HUES6 (cell line): ENCODE measurements around the gene MVB12B.

Experiments used
- H3K27ac ChIP-seq: 2 replicates; pipeline ENCODE4 v1.7.0; 2013; ENCODE audit warnings: low read depth, mild to moderate bottlenecking, low read length, inconsistent platforms
- H3K27me3 ChIP-seq: 2 replicates; pipeline ENCODE4 v1.6.1; 2013; ENCODE audit warnings: low read length; ENCODE audit not compliant: control insufficient read depth, insufficient read depth
- H3K36me3 ChIP-seq: 2 replicates; pipeline ENCODE4 v1.6.1; 2013; ENCODE audit warnings: low read length; ENCODE audit not compliant: control insufficient read depth, insufficient read depth
- H3K4me1 ChIP-seq: 2 replicates; pipeline ENCODE4 v1.6.1; 2013; ENCODE audit warnings: low read length; ENCODE audit not compliant: control insufficient read depth, insufficient read depth
- H3K4me3 ChIP-seq: 2 replicates; pipeline ENCODE4 v1.5.1; 2013; ENCODE audit warnings: low read depth, low read length
- H3K9ac ChIP-seq: one replicate; pipeline ENCODE4 v1.6.1; 2013; ENCODE audit warnings: mild to moderate bottlenecking, low read length
- H3K9me3 ChIP-seq: 2 replicates; pipeline ENCODE4 v1.6.1; 2013; ENCODE audit warnings: low read depth, low read length; ENCODE audit not compliant: control insufficient read depth, insufficient read depth

MVB12B gene

GRCh38 chr9:126334721-126335621 lies 8.3 kb downstream of the MVB12B start:
- Histone ChIP-seq H3K9me3 (no peaks in the 10 kb centered on the region), H3K9ac (no peak overlapping the region), H3K36me3 (no peaks in the 10 kb centered on the region), H3K27ac (no peak overlapping the region), H3K27me3 (no peaks in the 10 kb centered on the region), H3K4me1 (peaks cover 15% of the 10 kb centered on the region; the same call in 1 of the 2 replicates), H3K4me3 (no peak overlapping the region)

GRCh38 chr9:126335837-126336735 lies 9.5 kb downstream of the MVB12B start:
- Histone ChIP-seq H3K4me3 (no peak overlapping the region), H3K9ac (no peak overlapping the region), H3K27me3 (no peaks in the 10 kb centered on the region), H3K36me3 (no peaks in the 10 kb centered on the region), H3K4me1 (peaks cover 16% of the 10 kb centered on the region), H3K27ac (no peak overlapping the region), H3K9me3 (no peaks in the 10 kb centered on the region)

GRCh38 chr9:126336736-126337325 lies 10.2 kb downstream of the MVB12B start:
- Histone ChIP-seq H3K27ac (no peak overlapping the region), H3K9ac (no peak overlapping the region)

GRCh38 chr9:126337729-126338372 lies 11.2 kb downstream of the MVB12B start:
- Histone ChIP-seq H3K27ac (no peak overlapping the region), H3K9ac (no peak overlapping the region)

More at GRCh38 chr9:126336736-126337325, 10.2 kb downstream of the MVB12B start:
- H3K36me3 ChIP-seq, result no peaks in the 10 kb centered on the region
- H3K9me3 ChIP-seq, result no peaks in the 10 kb centered on the region
- no peak overlapping the region for H3K4me3 ChIP-seq
- no peaks in the 10 kb centered on the region for H3K27me3 ChIP-seq
- peaks cover 24% of the 10 kb centered on the region for H3K4me1 ChIP-seq

GRCh38 chr9:126338945-126339344 lies 12.3 kb downstream of the MVB12B start:
- Histone ChIP-seq H3K4me1 (peaks cover 21% of the 10 kb centered on the region), H3K4me3 (no peak overlapping the region), H3K36me3 (no peaks in the 10 kb centered on the region), H3K27me3 (no peaks in the 10 kb centered on the region), H3K9ac (no peak overlapping the region), H3K9me3 (no peaks in the 10 kb centered on the region), H3K27ac (no peak overlapping the region)

More at GRCh38 chr9:126337729-126338372, 11.2 kb downstream of the MVB12B start:
- Histone ChIP-seq H3K4me1 (peaks cover 21% of the 10 kb centered on the region), H3K36me3 (no peaks in the 10 kb centered on the region), H3K27me3 (no peaks in the 10 kb centered on the region), H3K4me3 (no peak overlapping the region), H3K9me3 (no peaks in the 10 kb centered on the region)

- Histone ChIP-seq H3K4me1 (peaks cover 21% of the 10 kb centered on the region), H3K27ac (no peak overlapping the region), H3K4me3 (no peak overlapping the region), H3K9me3 (no peaks in the 10 kb centered on the region), H3K9ac (no peak overlapping the region), H3K36me3 (no peaks in the 10 kb centered on the region), H3K27me3 (no peaks in the 10 kb centered on the region)
Measured at GRCh38 chr9:126341426-126341825, 14.8 kb downstream of the MVB12B start.

GRCh38 chr9:126341902-126342301 lies 15.3 kb downstream of the MVB12B start:
- no peaks in the 10 kb centered on the region for H3K9me3 ChIP-seq
- H3K4me3 ChIP-seq, result no peak overlapping the region
- peaks cover 23% of the 10 kb centered on the region for H3K4me1 ChIP-seq
- H3K36me3 ChIP-seq, result no peaks in the 10 kb centered on the region
- H3K27ac ChIP-seq, result no peak overlapping the region
- H3K9ac ChIP-seq, result no peak overlapping the region
- no peaks in the 10 kb centered on the region for H3K27me3 ChIP-seq

GRCh38 chr9:126342621-126343031 lies 16.0 kb downstream of the MVB12B start:
- Histone ChIP-seq H3K27me3 (no peaks in the 10 kb centered on the region), H3K9me3 (no peaks in the 10 kb centered on the region), H3K27ac (no peak overlapping the region), H3K36me3 (no peaks in the 10 kb centered on the region), H3K9ac (no peak overlapping the region), H3K4me3 (no peak overlapping the region), H3K4me1 (peaks cover 31% of the 10 kb centered on the region)

GRCh38 chr9:126343271-126343700 lies 16.7 kb downstream of the MVB12B start:
- peaks cover 35% of the 10 kb centered on the region for H3K4me1 ChIP-seq
- H3K27ac ChIP-seq, result no peak overlapping the region
- no peaks in the 10 kb centered on the region for H3K27me3 ChIP-seq
- no peaks in the 10 kb centered on the region for H3K9me3 ChIP-seq
- no peaks in the 10 kb centered on the region for H3K36me3 ChIP-seq
- no peak overlapping the region for H3K9ac ChIP-seq
- H3K4me3 ChIP-seq, result no peak overlapping the region

- Histone ChIP-seq H3K9me3 (peaks cover 6% of the 10 kb centered on the region), H3K36me3 (no peaks in the 10 kb centered on the region), H3K4me1 (peaks cover 36% of the 10 kb centered on the region), H3K27me3 (no peaks in the 10 kb centered on the region), H3K4me3 (no peak overlapping the region), H3K27ac (no peak overlapping the region), H3K9ac (no peak overlapping the region)
Measured at GRCh38 chr9:126346031-126346430, 19.4 kb downstream of the MVB12B start.
